CD4-positive, alpha-beta T cell (primary cell): ENCODE results near the gene KRTAP5-6. TPM values are rescaled to one million over a fixed set of nuclear protein-coding genes. Genes with fewer than 3 reads are reported as not detected.
"Not testable (repeated sequence)": the region's sequence is repeated elsewhere in the genome, so short reads cannot be mapped to it uniquely, and the experiment has no call there.

Experiments
- ATAC-seq: fragments of 200-7000 bp; cut with Tn5 transposase; one replicate; pipeline ENCODE4 v1.10.0; 2022; ENCODE audit warnings: mild to moderate bottlenecking; ENCODE audit not compliant: poor library complexity
- CTCF ChIA-PET: fragments of 350-600 bp; sonication (Branson Sonifier 250); formaldehyde crosslinking; loops from one replicate; lab custom pipeline; 2021; ENCODE audit warnings: antibody characterized with exemption, inconsistent platforms; lab: Charles Lee
- POLR2A ChIA-PET: fragments of 350-600 bp; sonication (Branson Sonifier 250); formaldehyde crosslinking; loops from one replicate; lab custom pipeline; 2021; ENCODE audit warnings: antibody characterized with exemption, inconsistent platforms; lab: Charles Lee
- DNase-seq, 14 experiments: peaks; one replicate each; pipeline ENCODE4 v3.0.0-alpha.2; 2013 to 2020; ENCODE audit warnings: mixed read lengths in 2 of 14
- H3K27ac ChIP-seq, 2 donors: one replicate each; pipeline versions ENCODE4 v1.5.1 to v1.7.0; 2013; ENCODE audit warnings: low read length in 2 of 2, low read depth in 1 of 2, mild to moderate bottlenecking in 1 of 2
- H3K27me3 ChIP-seq, 2 experiments: 1 replicate in 1 of 2; 2 replicates in 1 of 2; pipeline versions ENCODE4 v1.6.1 to v1.7.0; 2013; ENCODE audit warnings: low read length in 2 of 2, control low read depth in 1 of 2, mild to moderate bottlenecking in 1 of 2, moderate library complexity in 1 of 2; ENCODE audit not compliant: insufficient read depth in 2 of 2, control insufficient read depth in 1 of 2
- H3K36me3 ChIP-seq: one replicate; pipeline ENCODE4 v1.6.1; 2013; ENCODE audit warnings: low read length, control low read depth; ENCODE audit not compliant: insufficient read depth
- H3K4me1 ChIP-seq: one replicate; pipeline ENCODE4 v1.6.1; 2013; ENCODE audit warnings: low read length, control low read depth; ENCODE audit not compliant: insufficient read depth
- H3K4me3 ChIP-seq: one replicate; pipeline ENCODE4 v1.5.1; 2013; ENCODE audit warnings: mild to moderate bottlenecking, low read length, moderate library complexity
- H3K9me3 ChIP-seq, 2 experiments: 1 replicate in 1 of 2; 2 replicates in 1 of 2; pipeline versions ENCODE4 v1.6.1 to v1.7.0; 2013; ENCODE audit warnings: low read length in 2 of 2, mild to moderate bottlenecking in 2 of 2, control low read depth in 1 of 2, moderate library complexity in 1 of 2; ENCODE audit not compliant: control insufficient read depth in 1 of 2, insufficient read depth in 1 of 2
- H3K27ac Mint-ChIP-seq: one replicate; pipeline ENCODE4 v1.8.0; 2020; ENCODE audit warnings: mixed read lengths
- H3K27me3 Mint-ChIP-seq: one replicate; pipeline ENCODE4 v1.8.0; 2021; ENCODE audit warnings: mixed read lengths
- H3K36me3 Mint-ChIP-seq: one replicate; pipeline ENCODE4 v1.8.0; 2021; ENCODE audit warnings: low read depth, mixed read lengths
- H3K4me1 Mint-ChIP-seq: one replicate; pipeline ENCODE4 v1.8.0; 2021; ENCODE audit warnings: low read depth, mixed read lengths
- H3K4me3 Mint-ChIP-seq: one replicate; pipeline ENCODE4 v1.8.0; 2020; ENCODE audit warnings: mild to moderate bottlenecking, mixed read lengths
- H3K9me3 Mint-ChIP-seq: one replicate; pipeline ENCODE4 v1.8.0; 2020; ENCODE audit warnings: mixed read lengths
- intact Hi-C, 2 experiments: fragments of 100-400 bp; cut with DNase I in 1 of 2; cut with micrococcal nuclease in 1 of 2; formaldehyde crosslinking; loops; one replicate each; pipeline versions ENCODE4 v1.15.1 to v1.9.0; 2023 to 2025; cut with DNase I, micrococcal nuclease
- total RNA-seq, 174 experiments: library from RNA in 2 of 174; stranded (reverse) in 2 of 174; gene quantifications; one replicate each; pipeline ENCODE4 v1.2.3 and lab custom pipeline; 2021 to 2026
- TF ChIP-seq, protein P1 (sequence below): fragments of 200-600 bp; IDR thresholded peaks from one replicate; pipeline ENCODE4 v1.8.0; 2022; ENCODE audit warnings: antibody characterized with exemption, mild to moderate bottlenecking

KRTAP5-6 gene
- total RNA-seq, 2 experiments from 2014 or later = not detected

DNA sequence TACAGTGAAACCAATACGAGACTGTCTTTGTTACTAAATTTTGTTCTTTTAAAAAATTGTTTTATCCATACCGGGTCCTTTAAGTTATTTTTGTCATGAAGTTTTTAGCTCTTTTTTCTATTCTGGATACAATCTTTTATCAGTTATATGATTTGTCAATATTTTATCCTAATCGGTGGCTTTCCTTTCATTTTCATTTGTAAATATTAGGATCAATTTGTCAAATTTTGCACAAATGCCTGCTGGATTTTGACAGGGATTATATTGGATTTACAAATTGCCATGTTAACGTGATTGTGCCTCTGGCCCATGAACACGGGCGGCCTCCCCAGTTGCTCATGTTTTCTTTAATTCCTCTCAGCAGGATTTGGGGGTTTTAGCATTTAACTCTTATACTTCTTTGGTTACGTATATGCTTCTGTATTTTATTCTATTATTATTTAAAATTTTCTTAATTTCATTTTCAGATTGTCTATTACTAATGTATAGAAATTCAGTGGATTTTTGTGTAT, 20.7 kb upstream of the KRTAP5-6 start:
- POLR2A ChIA-PET = no interaction called here
- no peak overlapping the region for H3K27ac ChIP-seq
- no peak overlapping the region for H3K4me3 ChIP-seq

GRCh38 chr11:1679881-1680280, 17.1 kb upstream of the KRTAP5-6 start:
- Mint-ChIP-seq H3K27ac (no peak overlapping the region), H3K4me3 (no peak overlapping the region), H3K9me3 (no peaks in the 10 kb centered on the region), H3K4me1 (no peaks in the 10 kb centered on the region), H3K27me3 (peaks cover 39% of the 10 kb centered on the region), H3K36me3 (no peaks in the 10 kb centered on the region)
- intact Hi-C loops = no loop called here
- TF ChIP-seq, protein P1, sequence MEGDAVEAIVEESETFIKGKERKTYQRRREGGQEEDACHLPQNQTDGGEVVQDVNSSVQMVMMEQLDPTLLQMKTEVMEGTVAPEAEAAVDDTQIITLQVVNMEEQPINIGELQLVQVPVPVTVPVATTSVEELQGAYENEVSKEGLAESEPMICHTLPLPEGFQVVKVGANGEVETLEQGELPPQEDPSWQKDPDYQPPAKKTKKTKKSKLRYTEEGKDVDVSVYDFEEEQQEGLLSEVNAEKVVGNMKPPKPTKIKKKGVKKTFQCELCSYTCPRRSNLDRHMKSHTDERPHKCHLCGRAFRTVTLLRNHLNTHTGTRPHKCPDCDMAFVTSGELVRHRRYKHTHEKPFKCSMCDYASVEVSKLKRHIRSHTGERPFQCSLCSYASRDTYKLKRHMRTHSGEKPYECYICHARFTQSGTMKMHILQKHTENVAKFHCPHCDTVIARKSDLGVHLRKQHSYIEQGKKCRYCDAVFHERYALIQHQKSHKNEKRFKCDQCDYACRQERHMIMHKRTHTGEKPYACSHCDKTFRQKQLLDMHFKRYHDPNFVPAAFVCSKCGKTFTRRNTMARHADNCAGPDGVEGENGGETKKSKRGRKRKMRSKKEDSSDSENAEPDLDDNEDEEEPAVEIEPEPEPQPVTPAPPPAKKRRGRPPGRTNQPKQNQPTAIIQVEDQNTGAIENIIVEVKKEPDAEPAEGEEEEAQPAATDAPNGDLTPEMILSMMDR = no peak
- ATAC-seq = no peak
- Histone ChIP-seq H3K27ac (no peak overlapping the region), H3K4me1 (no peaks in the 10 kb centered on the region), H3K27me3 (peaks cover 0 to 12% of the 10 kb centered on the region in 2 experiments), H3K9me3 (no peaks in the 10 kb centered on the region), H3K4me3 (no peak overlapping the region), H3K36me3 (no peaks in the 10 kb centered on the region)
- DNase-seq = no peak
- POLR2A ChIA-PET = no interaction called here
- CTCF ChIA-PET = no interaction called here

More for the DNA sequence above, 20.7 kb upstream of the KRTAP5-6 start:
- Mint-ChIP-seq H3K4me1 (no peaks in the 10 kb centered on the region), H3K27ac (no peak overlapping the region), H3K27me3 (peaks cover 36% of the 10 kb centered on the region), H3K36me3 (no peaks in the 10 kb centered on the region), H3K9me3 (no peaks in the 10 kb centered on the region), H3K4me3 (no peak overlapping the region)
- H3K9me3 ChIP-seq = no peaks in the 10 kb centered on the region
- DNase-seq (no peak), ATAC-seq (no peak)
- H3K27me3 ChIP-seq = peaks cover 0 to 19% of the 10 kb centered on the region in 2 experiments
- CTCF ChIA-PET = no interaction called here
- intact Hi-C loops = no loop called here
- H3K36me3 ChIP-seq = no peaks in the 10 kb centered on the region
- TF ChIP-seq, protein P1 = no peak
- no peaks in the 10 kb centered on the region for H3K4me1 ChIP-seq

DNA sequence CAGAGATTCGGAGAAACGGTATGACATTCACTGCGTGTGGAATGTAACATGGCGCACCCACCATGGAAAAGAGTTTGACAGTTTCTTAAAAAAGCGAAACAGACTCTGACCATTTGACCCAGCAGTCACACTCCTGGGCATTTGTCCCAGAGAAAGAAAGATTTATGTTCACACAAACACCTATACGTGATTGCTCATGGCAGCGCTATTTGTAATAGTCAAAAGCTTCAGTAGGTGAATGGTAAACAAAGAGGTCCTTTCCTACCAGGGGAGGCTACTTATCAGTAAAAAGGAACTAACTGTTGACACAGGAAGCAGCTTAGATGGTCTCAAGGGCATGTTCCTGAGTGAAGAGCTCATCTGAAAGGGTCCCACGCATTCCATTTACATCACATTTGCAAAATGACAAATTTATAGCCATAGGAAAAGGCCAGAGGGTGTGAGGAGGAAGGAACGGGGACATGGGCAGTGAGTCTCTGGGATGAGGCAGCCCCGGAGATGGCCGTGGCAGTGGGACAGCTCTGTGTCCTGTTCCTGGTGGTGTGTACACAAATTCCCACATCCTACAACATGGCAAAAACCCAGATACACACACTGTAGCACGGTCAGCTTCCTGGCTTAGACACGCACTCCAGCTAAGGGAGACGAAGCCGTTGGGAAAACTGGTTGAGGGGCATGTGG, 14.6 kb upstream of the KRTAP5-6 start:
- intact Hi-C loops = no loop called here
- H3K27me3 ChIP-seq = peaks cover 0 to 5% of the 10 kb centered on the region in 2 experiments
- H3K27ac ChIP-seq = no peak overlapping the region
- H3K36me3 ChIP-seq = no peaks in the 10 kb centered on the region
- Mint-ChIP-seq H3K27me3 (peaks cover 18% of the 10 kb centered on the region), H3K4me3 (no peak overlapping the region), H3K4me1 (no peaks in the 10 kb centered on the region), H3K9me3 (no peaks in the 10 kb centered on the region), H3K27ac (no peak overlapping the region), H3K36me3 (no peaks in the 10 kb centered on the region)
- no peaks in the 10 kb centered on the region for H3K4me1 ChIP-seq
- ChIA-PET POLR2A (no interaction called here), CTCF (interaction anchor here (1.2 kb wide), 1 partner anchor 11 kb away, joined by 4 read pairs; no protein-coding TSS in a partner anchor)
- ATAC-seq (no peak), DNase-seq (no peak)
- TF ChIP-seq, protein P1 = no peak
- H3K9me3 ChIP-seq = no peaks in the 10 kb centered on the region
- no peak overlapping the region for H3K4me3 ChIP-seq

GRCh38 chr11:1683216-1683615, 13.8 kb upstream of the KRTAP5-6 start:
- DNase-seq, CTCF ChIA-PET, H3K27ac ChIP-seq, H3K9me3 Mint-ChIP-seq, H3K36me3 ChIP-seq, H3K4me1 ChIP-seq, H3K9me3 ChIP-seq, H3K27me3 ChIP-seq, ATAC-seq, H3K36me3 Mint-ChIP-seq, H3K4me3 Mint-ChIP-seq, H3K4me3 ChIP-seq, H3K4me1 Mint-ChIP-seq, H3K27ac Mint-ChIP-seq, intact Hi-C loops, POLR2A ChIA-PET: not testable (repeated sequence)
- peaks cover 13% of the 10 kb centered on the region for H3K27me3 Mint-ChIP-seq

GRCh38 chr11:1683904-1684572, 13.0 kb upstream of the KRTAP5-6 start:
- H3K27ac ChIP-seq, CTCF ChIA-PET, H3K4me3 ChIP-seq, intact Hi-C loops, H3K4me1 Mint-ChIP-seq, POLR2A ChIA-PET, H3K4me1 ChIP-seq, DNase-seq, H3K9me3 Mint-ChIP-seq, H3K36me3 ChIP-seq, H3K27me3 ChIP-seq, ATAC-seq, H3K36me3 Mint-ChIP-seq, H3K9me3 ChIP-seq, H3K4me3 Mint-ChIP-seq, H3K27ac Mint-ChIP-seq: not testable (repeated sequence)
- H3K27me3 Mint-ChIP-seq = peaks cover 12% of the 10 kb centered on the region
